NCI-H446 treated with DMSO at 0.1 percent for 48 hours (cell line): ENCODE results near the gene LRBA.

ENCODE experiments used
- DNase-seq: peaks from one replicate; lab custom pipeline; 2025; lab: John Stamatoyannopoulos, UW

Gene LRBA

DNA sequence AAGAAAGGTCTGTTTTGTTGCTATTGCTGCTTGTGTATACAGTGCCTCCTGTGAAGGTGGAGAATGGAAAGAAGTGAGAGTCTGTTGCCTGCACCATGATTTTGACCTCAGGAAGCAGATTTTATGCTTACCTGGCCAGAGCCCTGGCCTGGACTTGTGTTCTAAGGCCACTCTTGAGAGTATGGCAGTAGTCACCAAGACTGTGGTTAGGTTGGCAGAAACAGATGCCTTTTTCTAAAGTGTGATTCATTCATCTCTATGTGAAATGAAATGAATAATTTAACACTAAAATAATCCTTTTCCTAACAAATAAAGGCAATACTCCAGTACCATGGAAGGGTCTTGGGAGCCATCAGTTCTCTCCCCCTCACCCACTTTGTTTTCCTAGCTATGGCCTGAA lies 775.1 kb downstream of the LRBA start:
- no peak for DNase-seq

GRCh38 chr4:150238591-150238990 lies 776.5 kb downstream of the LRBA start:
- DNase-seq: no peak

GRCh38 chr4:150237110-150237872 lies 777.8 kb downstream of the LRBA start:
- DNase-seq: no peak

DNA sequence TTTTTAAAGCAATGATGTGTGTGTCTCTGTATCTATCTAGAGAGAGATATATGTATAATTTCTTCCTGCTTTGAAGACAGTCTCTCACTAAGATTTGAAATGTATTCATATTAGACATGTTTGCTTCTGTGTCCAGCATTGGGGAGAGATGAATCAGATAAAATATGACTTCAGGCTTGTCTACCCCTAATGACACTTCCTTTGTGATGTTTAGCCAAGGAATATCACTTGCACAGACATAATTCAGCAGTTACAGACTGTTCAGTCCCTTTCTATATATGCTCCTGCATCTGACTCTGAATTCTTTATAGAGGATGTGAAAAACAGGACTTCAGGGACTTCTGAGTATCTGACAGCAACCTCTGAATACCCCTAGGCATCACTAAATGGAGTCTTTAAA lies 778.5 kb downstream of the LRBA start:
- DNase-seq: no peak

GRCh38 chr4:150235808-150236271 lies 779.2 kb downstream of the LRBA start:
- no peak for DNase-seq

DNA sequence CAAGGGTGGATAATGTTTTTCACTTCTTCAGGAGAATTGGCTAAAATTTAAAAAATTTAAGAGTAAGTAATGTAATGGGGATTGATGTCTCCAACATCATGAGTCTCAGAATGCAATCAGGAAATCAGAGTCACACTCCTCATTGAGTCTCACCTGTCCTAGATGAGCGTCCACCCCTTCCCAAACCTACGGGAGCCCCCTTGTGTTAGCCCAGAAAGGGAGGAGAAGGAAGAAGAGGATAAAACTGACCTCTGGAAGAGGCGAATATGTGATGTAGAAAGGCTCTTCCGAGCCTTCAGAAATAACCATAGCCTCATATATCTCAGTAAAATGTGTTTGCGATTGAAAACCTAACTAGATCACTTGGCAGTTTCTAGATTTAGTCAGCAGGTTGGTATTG lies 779.8 kb downstream of the LRBA start:
- no peak for DNase-seq

GRCh38 chr4:150234246-150234645 lies 780.8 kb downstream of the LRBA start:
- no peak for DNase-seq

DNA sequence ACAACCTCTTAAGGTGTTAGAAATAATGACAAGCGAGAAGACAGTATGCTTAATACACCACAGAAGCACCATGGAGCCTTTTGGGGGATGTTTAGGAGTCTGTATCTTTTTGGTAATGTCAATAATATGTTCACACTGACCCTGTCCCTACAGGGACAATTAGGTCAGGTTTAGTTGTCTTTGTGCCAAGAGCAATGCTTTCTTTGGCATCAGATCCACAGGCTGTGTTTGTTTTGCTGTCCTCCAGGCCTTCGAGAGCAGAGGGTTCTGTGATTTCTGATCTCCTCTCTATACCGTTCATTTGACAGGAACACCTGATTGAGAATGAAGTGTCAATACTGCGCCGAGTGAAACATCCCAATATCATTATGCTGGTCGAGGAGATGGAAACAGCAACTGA lies 783.1 kb downstream of the LRBA start:
- no peak for DNase-seq

DNA sequence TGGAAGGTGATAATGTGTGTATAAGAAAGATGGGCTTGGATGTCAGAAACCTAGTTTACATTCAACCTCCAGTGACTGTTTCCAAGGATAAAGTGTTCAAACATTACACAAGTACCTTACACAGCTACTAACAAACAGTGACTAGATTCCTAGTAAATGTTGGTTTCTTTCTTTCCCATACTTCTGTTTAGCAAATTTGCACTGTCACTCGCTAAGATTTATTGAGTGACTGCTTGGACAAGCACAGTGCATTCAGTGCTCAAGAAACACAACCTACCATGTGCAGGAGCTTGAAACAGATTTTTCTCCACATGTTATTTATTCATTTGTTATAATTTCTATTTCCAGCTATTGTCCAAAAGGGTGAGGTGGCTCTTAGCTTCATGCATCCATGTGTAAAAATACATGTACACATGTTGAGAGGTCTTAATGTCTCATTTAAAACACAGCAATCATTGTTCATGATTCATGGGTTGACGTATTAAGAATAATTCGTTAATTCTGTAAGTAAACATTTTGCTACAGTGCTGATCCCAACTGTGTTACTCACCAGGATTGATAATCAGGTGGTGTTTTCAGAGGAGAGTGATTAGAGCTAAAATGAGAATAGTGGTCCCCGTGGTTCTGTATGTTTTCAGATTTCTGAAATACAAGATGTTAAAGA lies 783.8 kb downstream of the LRBA start:
- peak; percentile 28 for DNase-seq

DNA sequence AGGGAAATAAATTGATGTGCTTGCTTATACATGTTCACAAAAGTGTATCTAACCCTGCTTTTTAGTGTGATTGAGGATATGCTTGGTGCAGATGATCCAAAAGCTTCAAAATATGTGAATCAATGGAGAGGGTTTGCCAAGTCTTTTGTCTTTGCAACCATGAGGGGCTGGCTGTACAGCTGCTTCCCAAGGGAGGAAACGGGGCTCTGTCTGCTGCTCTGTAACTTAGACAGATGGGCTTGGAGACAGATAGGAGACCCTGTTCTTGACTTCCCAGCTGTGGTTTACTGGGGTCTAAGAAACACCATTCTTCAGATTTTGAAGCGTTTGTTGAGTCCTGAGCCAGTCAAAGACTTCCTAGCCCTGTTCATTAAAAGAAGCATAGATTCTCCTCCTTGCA lies 784.5 kb downstream of the LRBA start:
- peak; percentile 77 for DNase-seq

DNA sequence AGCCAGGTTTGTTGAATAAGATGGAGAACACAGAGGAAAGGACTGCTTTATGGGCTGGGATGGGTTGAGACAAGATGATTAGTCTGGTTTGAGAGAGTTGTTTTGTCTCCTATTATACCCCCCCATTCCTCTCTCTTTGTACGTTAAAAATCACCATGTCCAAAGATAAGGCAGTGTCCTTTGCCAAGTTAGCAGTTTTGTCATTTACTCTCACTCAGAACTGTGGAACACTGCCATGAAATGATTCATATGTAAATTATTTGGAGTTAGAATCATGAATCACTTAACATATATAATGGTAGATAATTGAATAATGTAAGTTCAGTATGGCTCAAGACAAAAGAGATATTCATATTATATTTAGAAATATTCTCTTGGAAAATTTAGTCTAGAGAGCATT lies 785.6 kb downstream of the LRBA start:
- peak; percentile 72 for DNase-seq

DNA sequence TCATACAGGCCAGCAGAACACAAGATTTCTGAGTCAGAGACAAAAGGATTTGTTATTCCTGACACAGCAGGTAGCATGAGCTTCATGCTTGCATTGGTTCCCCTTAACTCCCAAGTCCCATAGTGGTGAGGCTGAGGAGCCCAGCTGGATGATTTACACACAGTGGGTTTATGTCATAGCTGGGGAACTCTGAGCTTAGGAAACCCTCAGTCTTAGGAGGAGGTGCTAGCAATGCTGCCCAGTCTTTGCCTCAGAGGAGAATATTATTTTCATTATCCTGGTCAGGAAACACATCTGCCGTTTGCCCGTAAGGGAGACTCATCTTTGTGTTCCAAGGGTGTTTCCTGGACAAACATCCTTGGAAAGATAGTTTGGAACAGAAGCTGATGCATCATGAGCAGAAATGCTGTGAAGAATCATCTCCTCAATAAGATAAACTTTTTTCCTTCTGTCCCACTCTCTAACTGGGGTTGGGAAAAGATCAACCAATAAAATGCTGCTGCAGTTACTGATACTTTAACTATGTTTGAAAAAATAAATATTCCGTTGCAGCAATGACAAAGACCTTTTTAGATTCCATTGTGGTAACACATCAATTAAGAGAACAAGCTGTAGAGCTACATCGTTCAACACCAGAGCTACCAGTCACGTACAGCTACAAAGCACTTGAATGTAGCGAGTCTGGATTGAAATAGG lies 790.0 kb downstream of the LRBA start:
- DNase-seq: no peak

DNA sequence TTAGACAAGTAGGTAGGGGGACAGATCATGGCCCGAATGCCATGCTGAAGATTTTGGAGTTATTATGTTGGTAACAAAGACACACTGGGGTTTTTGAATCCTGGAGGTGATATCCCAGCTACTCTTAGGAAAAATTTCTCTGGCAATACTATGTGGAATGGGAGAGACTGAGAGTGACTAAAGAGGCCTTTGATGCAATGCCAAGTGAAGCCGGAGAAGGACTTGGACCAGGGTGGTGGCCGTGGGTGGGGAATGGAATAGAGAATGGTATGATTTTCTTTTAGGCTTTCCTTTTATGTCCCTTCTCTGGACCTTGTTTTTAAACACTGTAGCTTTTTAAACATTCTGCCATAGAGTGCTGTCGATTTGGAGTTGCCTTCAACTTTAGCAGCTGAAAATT lies 795.2 kb downstream of the LRBA start:
- no peak for DNase-seq

- DNase-seq: no peak
Measured at GRCh38 chr4:150218447-150218846, 796.6 kb downstream of the LRBA start.

DNA sequence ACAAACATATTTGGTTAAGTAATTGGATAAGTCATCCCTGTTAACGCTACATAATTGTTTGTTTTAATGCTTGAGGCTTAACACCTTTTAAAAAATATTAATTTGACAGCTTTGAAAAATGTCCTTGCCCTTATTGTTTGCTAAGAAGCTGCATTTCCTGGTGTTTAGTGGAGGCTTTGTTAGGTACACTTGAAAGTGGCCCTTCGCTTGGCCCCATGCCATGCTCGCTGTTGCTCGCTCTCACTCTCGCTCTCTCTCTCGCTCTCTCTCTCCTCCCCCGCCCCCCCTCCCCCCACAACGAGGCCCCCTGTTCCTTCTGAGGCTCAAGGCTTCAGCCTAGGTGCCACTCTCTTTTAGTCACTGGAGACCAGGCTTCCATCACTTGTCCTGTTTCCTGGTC lies 797.3 kb downstream of the LRBA start:
- no peak for DNase-seq

DNA sequence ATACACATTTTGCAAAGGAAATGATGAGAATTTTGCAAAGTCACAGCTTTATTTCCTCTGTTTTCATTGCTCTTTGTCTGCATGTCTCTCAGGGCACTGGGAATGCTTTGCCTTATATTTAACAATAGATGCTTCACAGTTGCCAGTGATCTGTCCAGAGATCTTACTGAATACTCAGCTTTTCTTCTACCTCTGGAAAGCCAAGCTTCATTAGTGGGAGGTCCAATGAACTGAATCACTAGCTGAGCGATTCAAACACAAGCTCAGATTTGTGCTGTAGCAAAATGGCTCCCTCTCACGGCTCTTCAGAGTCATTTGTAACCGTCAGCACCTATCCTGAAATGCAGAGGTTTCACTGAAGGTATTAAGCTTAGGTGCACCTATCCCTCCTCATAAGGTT lies 797.9 kb downstream of the LRBA start:
- DNase-seq: no peak

- no peak for DNase-seq
Measured at GRCh38 chr4:150216726-150217125, 798.4 kb downstream of the LRBA start.

DNA sequence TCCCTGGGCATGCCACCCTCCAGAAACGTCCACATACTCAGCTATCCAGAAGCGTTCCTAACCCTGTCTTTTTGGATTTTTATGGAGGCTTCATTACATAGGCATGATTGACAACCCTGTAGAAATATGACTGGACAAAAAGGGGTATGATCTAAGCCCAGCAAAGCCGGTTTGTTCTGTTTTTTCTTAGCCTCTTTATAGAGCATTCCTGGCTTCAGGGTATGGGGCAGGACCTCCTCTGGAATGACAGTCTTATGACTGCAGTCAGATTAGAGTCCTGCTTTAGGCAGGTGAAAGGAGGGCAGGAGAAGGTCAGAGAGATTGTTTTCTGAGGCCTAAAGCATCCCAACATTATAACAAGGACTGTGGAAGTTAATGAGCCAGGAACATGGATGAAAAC lies 799.5 kb downstream of the LRBA start:
- no peak for DNase-seq
